HFF-Myc (cell line): ENCODE data around the gene FMNL3.

ENCODE experiments used
- DNase-seq: peaks from one replicate; pipeline ENCODE4 v3.0.0-alpha.2; 2011; ENCODE audit warnings: low read depth; ENCODE audit errors: extremely low read depth
- H3K4me3 ChIP-seq: replicated peaks from 2 replicates; pipeline ENCODE4 v1.5.1; 2011; ENCODE audit warnings: low read depth, mild to moderate bottlenecking, control low read depth, low read length
- CTCF ChIP-seq: IDR thresholded peaks from 2 replicates; pipeline ENCODE4 v1.5.1; 2012; ENCODE audit warnings: mild to moderate bottlenecking, low read depth, low read length, control low read depth; ENCODE audit errors: missing control alignments

FMNL3 gene

DNA sequence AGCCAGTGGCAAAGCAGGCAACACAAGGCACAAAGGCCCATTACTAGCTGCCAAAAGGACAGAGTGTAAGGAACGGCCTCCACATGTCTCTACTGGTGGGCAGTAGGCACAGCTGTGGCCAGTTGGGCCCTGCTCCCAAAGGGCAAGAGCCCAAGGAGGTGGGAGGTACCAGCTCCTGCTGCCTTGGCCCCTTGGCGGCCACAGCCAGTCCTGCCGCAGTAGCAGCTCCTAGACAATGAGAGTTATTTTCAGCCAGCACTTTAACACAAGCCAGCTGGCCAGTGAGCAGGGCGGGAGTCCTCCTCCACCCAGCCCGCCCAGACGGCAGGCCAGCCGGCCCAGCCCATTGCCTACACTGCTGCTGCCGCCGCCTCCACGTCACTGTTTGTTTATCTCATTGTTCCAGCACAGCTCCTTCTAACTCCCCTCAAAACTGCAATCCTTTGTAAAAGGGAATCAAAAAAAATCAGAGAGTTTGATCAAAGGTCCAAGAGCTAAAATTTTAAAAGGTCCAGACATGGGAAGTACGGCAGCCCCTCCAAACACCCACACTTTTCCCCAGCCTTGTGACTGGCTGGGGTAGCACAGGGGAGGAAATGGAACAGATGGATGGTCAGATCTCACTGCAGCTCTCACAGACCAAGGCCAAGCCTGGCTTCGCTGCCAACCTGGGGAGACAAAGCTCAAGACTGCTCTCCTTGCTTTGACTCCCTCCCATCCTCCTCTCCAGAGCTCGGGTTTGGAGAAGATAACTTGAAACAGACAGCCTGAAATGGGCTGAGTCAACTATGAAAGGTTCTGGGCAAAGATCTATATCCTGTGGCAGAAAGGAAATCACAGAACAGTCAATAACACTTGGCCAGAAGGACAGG, 33.5 kb downstream of the FMNL3 start:
- TF ChIP-seq CTCF = no peak
- peak; percentile 76 for DNase-seq
- no peak overlapping the region for H3K4me3 ChIP-seq

- DNase-seq = no peak
These were observed 34.6 kb downstream of the FMNL3 start for GRCh38 chr12:49672301-49673217.

GRCh38 chr12:49671031-49671765, 36.0 kb downstream of the FMNL3 start:
- no peak overlapping the region for H3K4me3 ChIP-seq
- DNase-seq = no peak
- TF ChIP-seq CTCF = no peak

More at GRCh38 chr12:49672301-49673217, 34.6 kb downstream of the FMNL3 start:
- no peak for TF ChIP-seq CTCF
- H3K4me3 ChIP-seq = no peak overlapping the region

GRCh38 chr12:49669796-49670195, 37.4 kb downstream of the FMNL3 start:
- no peak for TF ChIP-seq CTCF
- DNase-seq = no peak
- H3K4me3 ChIP-seq = no peak overlapping the region

DNA sequence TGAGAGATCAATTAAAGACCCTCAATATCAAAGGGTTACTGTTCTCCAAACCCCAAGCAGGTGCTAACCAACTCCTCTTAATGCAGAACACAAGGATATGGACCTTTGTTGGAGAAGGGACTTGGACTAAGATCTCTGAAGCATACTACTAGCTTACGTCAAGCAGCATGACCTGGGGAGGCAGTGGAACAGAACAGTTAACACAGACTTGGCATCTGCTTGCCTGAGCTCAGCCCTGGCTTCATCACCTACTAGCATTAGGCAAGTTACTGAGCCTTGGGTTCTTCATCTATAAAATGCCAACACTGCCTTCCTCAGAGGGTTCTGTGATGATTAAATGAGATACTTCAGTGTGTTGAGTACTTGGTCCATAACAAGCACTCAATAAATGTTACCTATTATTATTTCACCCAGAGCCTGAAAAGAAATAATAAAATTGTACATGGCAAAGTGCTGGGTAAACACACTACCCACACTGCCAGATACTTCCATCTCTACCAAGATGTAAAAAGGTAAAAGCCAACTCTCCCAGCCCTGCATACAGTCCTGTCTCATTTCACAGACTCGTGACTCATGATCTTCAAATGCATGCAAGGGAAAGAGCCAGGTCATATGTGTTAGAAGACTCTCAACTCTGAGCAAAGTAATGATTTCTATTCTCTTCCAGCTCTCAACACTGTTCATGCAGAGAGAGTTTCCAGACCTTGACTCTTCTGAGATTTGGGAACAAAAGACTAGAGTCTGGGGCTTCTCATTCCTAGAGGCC, 39.7 kb downstream of the FMNL3 start:
- H3K4me3 ChIP-seq = no peak overlapping the region
- no peak for TF ChIP-seq CTCF
- no peak for DNase-seq

- no peak overlapping the region for H3K4me3 ChIP-seq
- TF ChIP-seq CTCF = no peak
- no peak for DNase-seq
These were observed 41.0 kb downstream of the FMNL3 start for GRCh38 chr12:49666176-49666575.
